HG02642 (cell line): ENCODE results near the gene THAP5.
"Not testable (repeated sequence)": the region's sequence is repeated elsewhere in the genome, so short reads cannot be mapped to it uniquely, and the experiment has no call there.

Source experiments
- ATAC-seq: cut with Tn5 transposase; IDR thresholded peaks from one replicate; pipeline ENCODE4 v1.9.1; 2021; ENCODE audit warnings: mild to moderate bottlenecking; ENCODE audit not compliant: unreplicated experiment, poor library complexity

The THAP5 gene

GRCh38 chr7:108585843-108586242 lies 16.3 kb upstream of the THAP5 start:
- no peak for ATAC-seq

GRCh38 chr7:108584211-108584610 lies 14.7 kb upstream of the THAP5 start:
- ATAC-seq, result no peak

GRCh38 chr7:108581655-108582491 lies 12.4 kb upstream of the THAP5 start:
- no peak for ATAC-seq

- ATAC-seq, result no peak
Observed at GRCh38 chr7:108580298-108580697, 10.8 kb upstream of the THAP5 start.

GRCh38 chr7:108578937-108579336 lies 9.4 kb upstream of the THAP5 start:
- ATAC-seq, result no peak

- ATAC-seq, result no peak
Observed at GRCh38 chr7:108576116-108576515, 6.6 kb upstream of the THAP5 start.

GRCh38 chr7:108575156-108575555 lies 5.7 kb upstream of the THAP5 start:
- no peak for ATAC-seq

- ATAC-seq, result no peak
Observed at GRCh38 chr7:108572480-108572879, 3.0 kb upstream of the THAP5 start.

- ATAC-seq, result peak; percentile 26
Observed at GRCh38 chr7:108570146-108570755, 745 bp upstream of the THAP5 start.

GRCh38 chr7:108568801-108569380 lies 615 bp downstream of the THAP5 start:
- ATAC-seq, result no peak

- ATAC-seq, result no peak
Observed at GRCh38 chr7:108565987-108566386, 3.5 kb downstream of the THAP5 start.

GRCh38 chr7:108561047-108561619 lies 8.4 kb downstream of the THAP5 start:
- ATAC-seq, result no peak

- no peak for ATAC-seq
Observed at GRCh38 chr7:108559253-108559652, 10.3 kb downstream of the THAP5 start.

- ATAC-seq, result no peak
Observed at GRCh38 chr7:108557617-108558016, 11.9 kb downstream of the THAP5 start.

GRCh38 chr7:108557191-108557590 lies 12.3 kb downstream of the THAP5 start:
- ATAC-seq, result no peak

GRCh38 chr7:108556665-108557064 lies 12.8 kb downstream of the THAP5 start:
- not testable (repeated sequence) for ATAC-seq

GRCh38 chr7:108548141-108548896 lies 21.2 kb downstream of the THAP5 start:
- not testable (repeated sequence) for ATAC-seq

- no peak for ATAC-seq
Observed at GRCh38 chr7:108541478-108541877, 28.0 kb downstream of the THAP5 start.

GRCh38 chr7:108538685-108539084 lies 30.8 kb downstream of the THAP5 start:
- not testable (repeated sequence) for ATAC-seq

- ATAC-seq, result not testable (repeated sequence)
Observed at GRCh38 chr7:108538236-108538635, 31.3 kb downstream of the THAP5 start.
